ENCODE results near the gene CADPS2.

GRCh38 chr7:122556219-122556618, 330.0 kb downstream of the CADPS2 start:
- TF ChIP-seq CTCF (conservative IDR thresholded peaks at IDR 0.05; ENCODE audit: low read length): no peak
- TF ChIP-seq EZH2phosphoT487 (IDR thresholded peaks at IDR 0.05; ENCODE audit: borderline replicate concordance, low read depth, low read length): no peak
